ENCODE results near the gene POR.

POR gene

DNA sequence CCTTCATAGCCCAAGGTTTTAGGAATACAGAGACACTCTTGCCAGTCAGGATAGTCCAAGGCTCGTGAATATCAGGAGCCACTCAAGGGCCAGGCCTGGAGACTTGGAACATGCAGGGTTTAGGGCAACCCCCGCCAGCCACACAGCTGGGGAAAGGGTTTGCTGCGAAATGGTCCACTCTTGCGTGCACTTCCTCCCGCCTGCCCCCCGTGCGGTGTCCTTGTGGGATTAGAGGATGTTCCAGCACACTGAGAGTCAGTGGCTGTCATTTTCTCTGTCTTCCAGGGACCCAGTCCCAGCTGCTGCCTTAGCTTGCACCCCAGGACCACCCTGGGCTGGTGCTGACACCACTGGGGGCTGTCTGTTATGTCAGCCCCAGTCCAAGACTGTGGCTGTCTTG, 38.5 kb downstream of the POR start:
- no peak for DNase-seq (ENCODE audit: low read depth in 3 of 3)

DNA sequence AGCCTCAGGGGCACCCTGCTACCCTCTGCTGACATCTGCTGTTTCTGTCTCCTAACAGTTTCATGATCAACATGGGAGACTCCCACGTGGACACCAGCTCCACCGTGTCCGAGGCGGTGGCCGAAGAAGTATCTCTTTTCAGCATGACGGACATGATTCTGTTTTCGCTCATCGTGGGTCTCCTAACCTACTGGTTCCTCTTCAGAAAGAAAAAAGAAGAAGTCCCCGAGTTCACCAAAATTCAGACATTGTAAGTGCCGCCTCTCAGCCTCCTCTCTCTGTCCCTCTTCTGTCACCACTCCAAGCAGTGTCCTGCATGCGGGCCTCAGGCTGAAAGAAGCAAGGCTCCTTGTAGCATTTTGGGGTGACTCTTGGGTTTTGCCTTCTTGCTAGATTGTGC, 39.0 kb downstream of the POR start:
- no peak for DNase-seq (ENCODE audit: low read depth in 3 of 3)

DNA sequence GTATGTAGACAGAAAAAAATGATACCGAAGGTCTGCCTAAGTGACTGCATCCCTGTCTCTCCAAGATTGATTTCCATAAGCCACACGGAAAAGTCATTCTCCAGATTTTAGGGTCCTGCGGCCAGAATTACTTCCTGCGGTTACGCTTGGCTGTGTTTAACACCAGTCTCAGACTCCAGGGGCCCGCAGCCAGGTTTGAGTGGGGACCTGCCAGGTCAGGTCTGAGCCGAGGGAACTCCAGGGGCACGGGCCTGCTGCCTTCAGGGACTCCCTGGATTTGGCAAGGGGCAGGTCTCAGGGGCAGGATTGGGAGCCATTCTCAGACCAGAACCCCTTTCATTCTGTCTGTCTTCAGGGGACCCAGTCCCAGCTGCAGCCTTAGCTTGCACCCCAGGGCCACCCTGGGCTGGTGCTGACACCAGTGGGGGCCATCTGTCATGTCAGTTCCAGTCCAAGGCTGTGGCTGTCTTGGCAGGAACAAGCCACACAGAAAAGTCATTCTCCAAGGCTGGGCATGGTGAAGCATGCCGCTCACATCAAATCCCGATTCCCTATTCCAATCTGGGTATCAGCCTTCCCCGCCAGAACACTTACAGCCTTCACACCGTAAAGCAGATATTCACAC, 40.5 kb downstream of the POR start:
- no peak for DNase-seq (ENCODE audit: low read depth in 3 of 3)

DNA sequence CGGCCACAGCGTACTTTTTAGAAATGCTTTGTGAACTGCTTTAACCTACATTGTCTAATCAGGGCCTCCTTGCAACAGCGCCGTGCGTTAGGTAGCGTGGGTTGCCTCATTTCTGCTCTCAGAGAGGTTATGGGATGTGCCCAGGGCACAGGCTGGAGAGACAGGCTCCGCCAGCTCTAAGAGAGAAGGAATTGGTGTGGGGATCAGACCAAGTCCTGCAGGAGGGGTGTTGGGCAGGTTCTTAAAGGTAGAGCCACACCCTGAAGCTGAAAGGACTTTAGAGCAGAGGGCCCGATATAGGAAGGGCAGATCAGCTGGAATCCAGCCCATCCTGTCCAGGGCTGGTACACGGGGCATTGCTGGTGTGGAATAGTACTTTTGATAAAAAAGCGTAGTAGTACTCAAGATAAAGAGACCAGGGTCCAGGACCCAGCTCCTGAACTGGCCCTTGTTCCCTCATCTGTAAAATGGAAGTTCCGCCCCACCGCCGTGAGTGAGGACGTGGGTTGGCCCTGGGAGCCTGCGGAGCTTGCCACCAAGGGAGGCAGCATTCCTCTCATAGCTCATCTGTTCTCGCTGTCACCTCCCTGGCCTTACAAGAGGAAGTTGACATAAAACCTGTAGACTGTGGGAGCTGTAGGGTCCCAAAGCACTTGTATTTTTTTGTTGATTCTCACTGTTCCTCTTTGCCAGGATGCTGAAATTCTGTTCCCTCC, 42.2 kb downstream of the POR start:
- DNase-seq (ENCODE audit: low read depth in 3 of 3), result no peak

DNA sequence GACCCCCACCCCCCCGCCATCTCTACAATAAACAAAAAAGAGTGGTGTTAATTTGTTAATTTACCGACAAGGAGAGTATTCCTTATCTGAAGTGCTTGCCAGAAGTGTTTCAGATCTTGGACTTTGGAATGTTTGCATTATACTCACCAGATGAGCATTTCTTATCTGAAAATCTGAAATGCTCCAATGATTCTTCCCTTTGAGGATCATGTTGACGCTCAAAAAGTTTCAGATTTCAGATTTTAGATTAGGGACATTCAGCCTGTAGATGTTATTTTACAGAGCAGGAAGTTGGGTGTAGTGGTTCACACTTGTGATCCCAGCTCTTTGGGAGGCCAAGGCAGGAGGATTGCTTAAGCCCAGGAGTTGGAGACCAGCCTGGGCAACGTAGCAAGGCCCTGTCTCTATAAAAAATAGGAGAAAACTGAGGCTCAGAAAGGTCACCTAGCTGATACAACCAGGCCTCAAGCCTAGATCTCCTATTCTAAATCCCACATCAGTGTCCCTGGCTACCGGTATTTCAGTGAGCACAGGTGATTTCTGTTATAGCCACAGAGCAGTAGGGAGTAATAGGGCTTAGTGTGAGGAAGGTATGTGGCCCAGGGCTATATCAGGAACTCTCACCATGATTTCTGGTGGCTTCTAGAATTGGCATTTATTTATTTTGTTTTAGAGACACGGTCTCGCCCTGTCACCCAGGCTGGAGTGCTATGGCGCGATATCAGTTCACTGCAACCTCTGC, 44.0 kb downstream of the POR start:
- no peak for DNase-seq (ENCODE audit: low read depth in 3 of 3)

DNA sequence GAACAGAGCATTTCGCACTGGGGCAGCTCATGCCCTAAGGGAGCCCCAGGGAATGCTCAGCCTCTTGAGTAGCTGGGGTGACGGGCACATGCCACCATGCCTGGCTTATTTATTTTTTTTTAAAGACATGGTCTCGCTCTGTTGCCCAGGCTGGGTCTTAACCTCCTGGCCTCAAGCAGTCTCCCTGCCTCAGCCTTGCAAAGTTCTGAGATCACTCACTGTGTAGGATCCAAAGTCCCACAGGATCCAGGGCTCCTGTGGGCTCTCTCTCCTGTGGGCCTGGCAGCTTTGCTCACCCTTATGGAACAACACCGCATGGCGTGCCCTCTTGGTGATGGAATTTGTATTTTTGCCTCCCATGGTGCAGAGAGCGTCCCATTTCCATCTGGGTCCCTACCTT, 45.4 kb downstream of the POR start:
- no peak for DNase-seq (ENCODE audit: low read depth in 3 of 3)

DNA sequence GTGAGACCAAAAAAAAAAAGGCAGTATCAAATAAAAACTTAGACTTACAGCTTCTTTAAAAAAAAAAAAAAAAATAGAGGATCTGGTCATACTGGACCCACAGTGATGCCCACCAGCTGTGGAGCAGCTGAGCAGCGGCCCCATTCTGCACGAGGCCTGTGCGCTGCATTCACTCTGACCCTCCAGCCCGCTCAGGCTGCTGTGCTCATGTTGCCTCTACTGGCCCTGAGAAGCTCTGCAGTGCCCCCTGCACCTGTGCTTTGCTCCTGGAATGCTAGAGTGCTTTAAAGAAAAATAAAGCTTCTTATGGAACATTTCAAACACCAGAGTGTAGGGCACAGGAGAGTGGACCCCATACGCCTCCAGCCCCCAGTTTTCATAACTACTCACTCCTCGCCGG, 46.3 kb downstream of the POR start:
- DNase-seq (ENCODE audit: low read depth in 3 of 3), result no peak

DNA sequence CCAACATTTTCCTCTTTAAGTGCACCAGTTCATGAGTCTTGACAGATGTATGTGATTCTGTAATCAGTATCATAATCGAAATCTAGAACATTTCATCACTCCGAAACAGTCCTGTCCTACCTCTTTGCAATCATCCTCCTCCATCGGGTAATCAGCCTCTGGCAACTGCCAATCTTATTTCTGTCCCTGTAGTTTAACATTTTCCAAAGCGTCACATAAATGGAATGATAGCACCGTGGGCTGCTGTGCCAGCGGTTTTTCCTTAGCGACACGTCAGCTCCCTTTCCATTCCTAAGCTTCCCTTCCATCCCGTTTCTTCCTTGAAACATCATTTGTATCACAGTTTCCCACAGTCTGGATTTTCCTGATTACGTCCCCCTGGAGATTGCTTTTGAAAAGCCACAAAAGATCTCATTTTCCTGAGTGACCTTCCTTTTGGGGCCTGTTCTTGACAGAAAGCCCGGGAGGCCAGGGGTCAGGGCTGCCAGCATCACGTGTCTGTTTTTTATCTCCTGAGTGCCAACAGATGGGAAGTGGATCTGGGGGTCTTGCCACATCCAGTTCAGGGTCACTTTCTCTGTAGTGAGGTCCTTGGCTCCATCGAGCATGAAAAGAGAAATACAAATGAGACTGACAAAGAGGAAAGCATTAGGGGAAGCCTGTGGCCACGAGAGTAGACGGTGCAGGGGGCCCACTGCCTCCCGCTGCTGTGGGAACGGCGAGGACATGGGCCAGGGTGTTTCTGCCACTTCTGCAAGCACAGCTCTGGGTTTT, 47.8 kb downstream of the POR start:
- DNase-seq (ENCODE audit: low read depth in 3 of 3), result no peak

DNA sequence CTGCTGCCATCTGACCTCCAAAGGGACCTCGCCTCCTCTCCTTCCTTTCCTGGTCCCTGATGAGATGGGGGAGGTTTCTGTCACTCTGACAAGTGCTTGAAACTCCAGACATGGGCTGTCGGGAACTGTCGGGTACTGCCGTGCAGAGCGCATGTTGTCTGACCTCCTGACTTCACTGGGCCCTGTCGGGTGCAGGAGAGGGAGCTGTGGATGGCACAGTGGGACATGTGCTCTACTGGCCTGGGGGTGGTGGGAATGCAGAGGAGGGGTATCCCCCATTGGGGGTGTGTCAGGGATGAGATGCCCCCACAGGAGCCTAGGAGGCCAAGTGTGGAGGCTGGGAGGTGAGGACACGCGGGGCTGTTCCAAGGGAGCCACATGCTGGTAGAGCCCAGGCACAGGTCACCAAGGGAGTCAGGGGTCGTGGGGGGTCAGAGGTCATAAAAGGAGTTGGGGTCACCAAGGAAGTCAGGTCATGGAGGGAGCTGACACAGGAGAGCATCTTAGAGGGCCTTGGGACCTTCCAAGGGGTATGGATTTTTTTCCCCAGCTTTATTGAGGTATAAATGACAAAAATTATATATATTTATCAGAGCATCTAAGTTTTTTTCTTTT, 48.5 kb downstream of the POR start:
- no peak for DNase-seq (ENCODE audit: low read depth in 3 of 3)

DNA sequence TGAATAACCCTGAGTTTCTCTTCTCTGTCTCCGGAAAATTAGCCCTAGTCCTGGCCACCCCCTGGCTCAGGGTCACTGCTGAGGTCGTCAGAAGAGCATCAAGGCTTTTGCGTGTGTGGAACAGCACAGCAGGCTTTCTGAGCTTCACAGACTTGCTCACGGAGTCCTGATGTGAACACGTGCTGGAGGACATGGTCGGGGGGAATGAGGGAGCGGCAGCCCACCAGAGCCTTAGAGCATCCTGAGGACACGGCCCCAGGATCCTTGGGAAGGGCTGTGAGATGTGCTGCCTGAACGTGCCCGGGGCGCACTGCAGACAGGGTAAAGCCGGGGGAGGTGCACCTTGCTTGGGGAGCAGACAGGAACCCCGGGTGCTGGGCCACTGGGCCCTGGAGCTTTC, 50.7 kb downstream of the POR start:
- DNase-seq (ENCODE audit: low read depth in 3 of 3), result no peak

DNA sequence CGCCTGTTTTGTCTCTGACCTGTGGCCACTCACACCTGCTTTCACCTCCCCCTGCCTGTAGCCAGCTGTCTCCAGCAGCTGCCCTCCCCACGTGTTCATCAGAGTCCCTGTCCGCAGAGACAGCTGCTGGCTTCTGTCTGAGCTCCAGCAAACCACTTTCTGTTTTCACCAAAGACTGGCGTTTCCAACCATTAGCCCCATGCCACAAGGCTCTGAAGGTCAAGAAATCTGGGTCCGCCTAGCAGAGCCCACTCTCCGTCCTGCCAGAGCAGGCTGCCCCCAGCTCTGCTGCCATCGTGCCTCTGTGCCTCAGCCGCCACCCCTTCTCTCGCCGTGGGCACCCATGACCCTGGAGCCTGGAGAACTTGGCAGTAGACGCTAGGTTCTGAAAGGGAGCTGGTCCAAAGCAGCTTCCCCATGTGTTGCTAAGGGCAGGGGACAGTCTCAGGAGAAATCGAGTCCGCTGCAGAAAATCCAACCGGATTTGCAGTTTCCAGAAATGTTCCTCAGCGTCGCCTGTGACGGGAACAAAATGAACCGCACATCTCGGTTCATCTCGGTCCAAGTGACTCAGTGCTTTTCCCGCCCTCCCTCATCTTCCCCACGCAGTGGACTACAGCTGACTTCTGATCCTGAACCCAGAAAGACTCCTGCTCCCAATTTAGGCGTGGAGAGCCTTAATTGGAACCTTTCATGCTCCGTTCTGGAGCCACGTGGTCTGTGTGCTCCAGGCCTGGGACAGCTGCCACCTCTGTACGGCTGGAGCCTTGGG, 51.4 kb downstream of the POR start:
- no peak for DNase-seq (ENCODE audit: low read depth in 3 of 3)

DNA sequence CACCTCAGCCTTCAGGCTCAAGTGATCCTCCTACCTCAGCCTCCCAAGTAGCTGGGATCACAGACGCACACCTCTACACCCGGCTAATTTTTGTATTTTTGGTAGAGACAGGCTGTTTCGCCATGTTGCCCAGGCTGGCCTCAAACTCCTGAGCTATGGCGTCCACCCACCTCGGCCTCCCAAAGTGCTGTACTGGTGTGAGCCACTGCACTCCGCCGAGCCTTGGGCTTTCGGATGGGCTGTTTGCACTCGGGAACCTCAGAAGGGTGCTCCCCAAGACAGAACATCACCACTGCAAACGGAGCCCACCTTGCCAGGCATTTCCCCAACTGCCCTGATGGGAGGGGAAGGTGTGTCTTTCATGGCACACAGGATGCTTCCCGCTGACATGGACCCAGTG, 52.1 kb downstream of the POR start:
- DNase-seq (ENCODE audit: low read depth in 3 of 3), result no peak

DNA sequence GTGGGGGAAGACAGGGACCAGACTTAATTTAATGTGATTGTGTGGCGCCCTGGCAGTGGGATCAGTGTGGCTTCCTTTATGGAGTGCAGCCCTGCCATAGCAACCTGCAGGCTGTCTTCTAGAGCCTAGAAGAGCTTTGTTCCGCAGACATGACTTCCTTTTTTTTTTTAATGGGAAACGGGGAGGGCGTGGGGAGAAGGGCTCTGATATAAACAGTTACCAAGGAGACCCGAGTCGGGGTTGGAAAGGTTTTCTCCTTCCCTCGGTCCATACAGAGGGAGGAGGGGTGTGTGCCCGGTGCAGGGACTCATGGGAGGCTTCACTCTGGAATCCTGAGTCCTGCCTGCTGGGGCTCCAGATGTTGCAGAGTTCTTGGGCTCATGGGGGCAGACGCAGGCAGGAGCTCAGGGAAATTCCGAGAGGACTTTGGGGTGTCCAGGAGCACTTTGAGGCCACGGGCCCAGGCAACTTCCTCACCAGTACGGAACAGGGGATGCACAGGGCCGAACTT, 52.6 kb downstream of the POR start:
- DNase-seq (ENCODE audit: low read depth in 3 of 3), result no peak

DNA sequence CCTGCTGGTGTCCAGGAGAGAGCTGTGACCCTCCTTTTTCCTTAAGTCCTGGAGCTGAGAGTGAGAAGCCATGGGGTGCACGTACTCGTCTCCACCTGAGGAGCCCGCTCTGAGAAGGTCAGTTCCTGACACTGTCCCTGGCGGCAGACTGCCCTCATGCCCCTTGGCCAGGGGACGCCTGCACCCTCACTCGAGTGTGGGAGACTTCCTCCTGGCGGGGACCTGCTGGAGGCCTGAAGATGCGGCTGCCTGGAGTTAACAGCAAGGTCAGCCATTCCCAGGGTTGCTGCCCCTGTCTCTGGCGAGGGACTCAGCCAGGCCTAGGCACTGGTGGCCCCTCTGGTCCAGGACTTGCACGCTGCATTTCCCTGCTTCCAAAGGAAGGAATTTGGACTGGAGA, 53.1 kb downstream of the POR start:
- DNase-seq (ENCODE audit: low read depth in 3 of 3), result no peak

DNA sequence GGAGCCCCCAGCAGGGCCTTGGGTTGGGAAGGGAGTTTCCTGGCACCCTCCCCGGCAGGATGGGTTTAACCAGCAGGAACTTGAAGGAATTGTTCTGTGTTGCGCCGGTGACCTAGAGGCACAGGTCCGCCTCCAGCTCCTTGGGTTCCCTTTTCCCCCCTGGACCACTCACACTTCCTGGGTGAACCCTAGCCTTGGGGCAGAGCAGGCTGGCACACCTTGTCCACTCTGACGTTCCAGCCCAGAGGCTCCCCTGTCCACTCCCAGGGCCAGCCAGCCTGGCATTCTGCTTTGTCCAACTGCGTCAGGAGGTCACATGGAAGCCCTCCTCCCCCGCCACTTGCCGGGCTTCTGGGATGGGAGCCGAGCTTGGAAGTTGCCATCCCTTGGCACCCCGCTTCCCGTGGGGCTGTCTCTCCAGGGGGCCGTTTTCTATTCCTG, 53.6 kb downstream of the POR start:
- DNase-seq (ENCODE audit: low read depth in 3 of 3), result no peak

DNA sequence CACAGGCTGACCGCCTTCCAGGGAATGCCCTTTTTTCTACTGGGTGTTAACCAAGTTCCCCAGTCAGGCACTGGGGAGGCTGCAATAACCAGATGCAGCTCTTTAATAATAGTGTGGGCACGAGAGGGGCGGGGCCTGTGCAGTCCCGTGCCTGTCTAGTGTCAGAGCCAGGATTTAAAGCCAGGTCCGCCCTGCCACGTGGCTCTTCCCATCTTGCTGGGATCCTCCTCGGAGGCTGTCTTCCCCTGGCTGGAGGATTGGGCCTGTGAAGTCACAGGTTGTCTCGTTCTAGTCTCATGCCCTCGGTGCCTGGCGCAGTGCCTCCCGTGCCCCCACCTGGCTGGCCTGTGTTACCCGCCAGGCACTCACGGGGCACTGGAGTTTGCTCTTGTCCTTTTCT, 54.2 kb downstream of the POR start:
- DNase-seq (ENCODE audit: low read depth in 3 of 3), result no peak

DNA sequence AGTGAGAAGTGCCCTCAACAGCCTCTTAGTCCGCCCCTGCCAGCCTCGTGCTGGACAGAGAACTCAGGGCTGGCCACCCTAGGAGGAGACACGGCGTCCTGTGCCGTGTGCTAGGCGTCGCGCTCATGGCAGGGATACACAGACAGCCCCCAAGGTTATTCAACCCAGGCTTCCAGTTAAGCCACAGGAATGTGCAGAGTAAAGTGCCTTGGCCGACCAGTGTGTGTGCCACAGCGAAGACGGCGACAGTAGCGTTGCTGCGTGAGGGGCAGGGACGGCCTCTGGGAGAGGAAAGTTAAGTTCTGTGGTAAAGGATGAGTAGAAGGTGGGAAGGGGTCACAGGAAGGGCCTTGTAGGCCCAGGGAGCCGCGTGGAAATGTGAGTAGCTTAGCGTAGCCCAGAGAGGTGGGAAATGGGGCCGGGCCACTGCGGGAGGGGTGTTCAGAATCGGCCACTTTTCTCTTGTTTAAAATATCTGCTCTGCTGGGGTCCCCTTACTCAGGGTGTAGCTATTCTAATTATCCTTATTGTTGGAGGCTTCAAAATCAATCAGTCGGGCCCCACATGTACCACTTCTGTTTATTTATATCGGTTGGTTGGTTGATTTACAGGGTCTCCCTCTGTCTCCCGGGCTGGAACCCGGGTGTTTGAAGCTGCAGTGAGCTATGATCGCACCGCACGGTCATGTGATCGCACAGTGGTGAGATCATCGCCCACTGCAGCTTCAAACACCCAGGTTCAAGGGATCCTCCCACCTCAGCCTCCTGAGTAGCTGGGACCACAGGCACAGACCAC, 54.9 kb downstream of the POR start:
- no peak for DNase-seq (ENCODE audit: low read depth in 3 of 3)

DNA sequence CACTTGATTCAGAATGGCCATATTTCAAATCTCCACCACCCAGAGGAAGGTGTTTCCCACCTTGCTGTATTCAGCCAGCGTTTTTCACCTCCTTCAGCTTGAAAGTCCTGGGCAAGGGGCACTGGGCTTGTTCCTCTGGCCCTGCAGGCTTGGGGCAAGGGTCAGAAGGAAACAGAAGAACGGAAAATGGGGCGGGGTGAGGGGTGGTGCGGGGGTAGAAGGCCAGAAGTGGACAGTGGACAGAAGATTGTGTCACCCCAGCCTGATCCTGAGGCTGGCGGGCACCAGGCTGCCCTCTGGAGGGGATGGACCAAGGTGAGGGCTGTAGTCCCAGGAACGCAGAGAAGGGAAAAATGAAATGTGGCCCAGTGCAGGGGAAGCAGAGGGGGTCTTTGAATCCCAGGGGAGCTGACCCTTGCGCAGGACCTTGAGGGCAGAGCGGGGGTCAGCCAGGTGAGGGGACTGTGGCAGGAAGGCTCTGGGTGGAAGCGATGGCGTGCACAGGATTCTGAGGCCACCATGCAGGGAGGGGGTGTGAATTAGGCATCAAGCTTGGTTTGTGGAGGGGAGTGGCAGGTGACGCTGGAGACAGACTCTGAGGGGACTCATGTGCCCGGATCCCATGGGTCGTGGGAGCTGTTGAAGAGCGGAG, 56.5 kb downstream of the POR start:
- DNase-seq (ENCODE audit: low read depth in 3 of 3), result no peak

DNA sequence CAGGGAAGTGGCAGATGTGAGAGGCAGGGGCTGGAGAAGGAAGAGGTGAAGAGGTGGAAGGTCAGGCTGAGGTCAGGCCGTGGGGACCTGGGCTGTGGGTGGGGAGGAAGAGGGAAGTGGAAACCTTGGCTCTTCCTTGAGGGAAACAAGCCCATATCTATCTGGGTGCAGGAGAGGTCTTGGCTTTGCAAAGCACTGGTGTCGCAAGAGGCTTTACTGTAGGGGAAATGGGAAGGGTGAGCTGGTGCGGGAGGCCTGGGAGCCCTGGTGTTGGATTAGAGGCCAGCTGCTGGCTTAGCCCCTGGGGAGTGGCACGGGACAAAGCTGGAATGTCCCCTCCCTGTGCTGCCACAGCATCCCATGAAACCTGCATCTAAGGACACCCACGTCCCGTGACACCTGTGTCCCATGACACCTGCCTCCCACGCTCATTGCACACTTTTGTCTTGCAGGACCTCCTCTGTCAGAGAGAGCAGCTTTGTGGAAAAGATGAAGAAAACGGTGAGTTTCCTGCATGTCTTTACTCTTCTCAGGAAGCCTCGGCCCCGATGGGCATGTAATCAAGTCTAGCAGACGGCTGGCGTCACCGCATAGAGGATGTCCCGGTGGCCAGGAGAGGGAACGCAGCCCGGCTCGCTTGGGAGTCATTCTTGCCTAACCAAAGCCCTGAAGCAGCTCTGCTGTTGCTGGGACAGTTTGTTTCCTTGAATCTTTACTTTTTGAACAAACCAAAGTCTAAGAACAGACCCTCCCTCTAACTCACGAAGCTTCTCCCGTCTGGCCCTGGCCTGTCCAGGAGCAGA, 57.2 kb downstream of the POR start:
- no peak for DNase-seq (ENCODE audit: low read depth in 3 of 3)
